ENCODE data around the gene SCUBE1. TPM values are rescaled to one million over a fixed set of nuclear protein-coding genes. Genes with fewer than 3 reads are reported as not detected.

The SCUBE1 gene
- total RNA-seq, 2 experiments from 2014 or later, result not detected

DNA sequence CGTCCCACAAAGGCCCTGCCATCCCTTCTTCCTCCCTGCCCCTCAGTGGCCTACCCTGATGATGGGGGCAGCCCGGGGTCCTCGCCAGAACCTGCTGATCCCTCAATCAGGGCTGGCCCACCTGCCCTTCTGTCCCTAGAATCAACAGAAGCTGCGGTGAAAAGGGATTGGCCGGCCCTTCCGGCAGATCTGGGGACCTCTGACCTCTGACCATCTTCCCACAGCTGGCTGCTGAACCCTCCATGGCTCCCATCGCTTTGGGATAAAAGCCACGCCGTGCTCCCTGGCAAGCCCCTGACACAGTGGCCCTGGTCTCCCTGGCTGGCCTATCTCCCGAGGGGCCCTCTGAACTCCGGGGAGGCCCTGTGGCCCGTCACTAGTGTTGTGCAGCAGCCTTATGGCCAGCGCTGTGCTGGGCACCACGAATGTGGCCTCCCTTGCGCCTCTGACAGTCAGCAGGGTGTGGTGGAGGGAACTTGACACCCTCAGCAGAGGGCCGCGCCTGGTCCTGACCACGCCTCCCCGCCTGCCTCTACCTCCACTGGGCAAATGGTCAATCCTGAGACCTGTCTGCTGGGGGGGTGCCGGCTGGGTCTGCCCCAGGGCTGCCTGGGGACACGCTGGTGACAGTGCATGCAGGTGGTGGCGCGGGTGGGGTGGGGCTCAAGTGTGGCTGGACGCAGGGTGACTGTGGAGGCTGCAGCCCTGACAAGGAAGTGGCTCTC, 98.2 kb downstream of the SCUBE1 start:
- Mint-ChIP-seq H3K27ac (no peak overlapping the region), H3K4me1 (ENCODE audit: low read depth) (no peaks in the 10 kb centered on the region)

DNA sequence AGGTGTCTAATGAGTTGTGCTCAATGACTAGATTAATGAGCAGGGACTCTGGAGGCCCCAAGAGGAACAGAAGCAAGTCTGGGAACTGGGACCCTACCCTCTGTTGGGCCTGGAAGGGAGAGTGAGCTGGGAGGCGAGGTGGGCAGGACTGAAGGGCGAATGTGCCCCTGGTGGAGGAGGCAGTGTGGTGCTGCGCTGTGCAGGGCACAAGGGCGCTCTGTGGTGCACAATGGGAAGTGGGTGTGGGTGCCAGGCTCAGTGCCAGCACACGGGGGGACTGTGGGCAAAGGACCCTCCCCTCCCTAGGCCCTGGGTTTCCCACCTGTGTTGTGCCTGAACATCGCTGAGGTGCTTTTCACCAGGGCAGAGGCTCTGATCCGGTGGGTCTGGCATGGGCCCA, 98.8 kb downstream of the SCUBE1 start:
- no peaks in the 10 kb centered on the region for H3K9me3 Mint-ChIP-seq
- POLR2A ChIA-PET, result no interaction called here
- no peaks in the 10 kb centered on the region for H3K27me3 Mint-ChIP-seq
- H3K4me3 Mint-ChIP-seq, result no peak overlapping the region
- DNase-seq, result no peak
- intact Hi-C loops (cut with micrococcal nuclease), result no loop called here
- H3K36me3 Mint-ChIP-seq, result no peaks in the 10 kb centered on the region
- H3K27ac Mint-ChIP-seq, result no peak overlapping the region
- CTCF ChIA-PET, result no interaction called here
- no peaks in the 10 kb centered on the region for H3K4me1 Mint-ChIP-seq (ENCODE audit: low read depth)

More for the DNA sequence above, 98.2 kb downstream of the SCUBE1 start:
- Mint-ChIP-seq H3K4me3 (no peak overlapping the region), H3K27me3 (no peaks in the 10 kb centered on the region), H3K9me3 (no peaks in the 10 kb centered on the region), H3K36me3 (no peaks in the 10 kb centered on the region)
- ChIA-PET CTCF (no interaction called here), POLR2A (no interaction called here)
- DNase-seq, result no peak
- intact Hi-C loops (cut with micrococcal nuclease), result no loop called here

DNA sequence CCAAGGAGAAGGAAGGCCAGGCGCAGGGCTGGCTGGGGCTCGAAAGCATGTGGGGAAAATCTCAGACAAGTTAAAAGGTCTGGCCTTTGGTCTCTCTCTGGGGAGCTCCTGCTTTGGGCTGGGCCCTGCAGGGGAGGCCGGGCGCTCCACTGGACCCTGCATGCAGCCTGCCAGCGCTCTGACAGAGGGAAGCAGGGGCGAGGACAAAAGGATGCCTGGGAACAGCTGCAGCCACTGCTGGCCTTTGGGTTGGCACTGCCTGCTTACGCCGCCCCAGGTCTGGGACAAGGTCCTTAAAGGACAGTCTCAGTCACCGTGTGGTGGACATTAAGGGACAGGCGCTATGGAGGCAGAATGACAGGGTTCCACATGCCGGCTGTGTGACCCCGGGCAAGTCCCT, 99.8 kb downstream of the SCUBE1 start:
- no peaks in the 10 kb centered on the region for H3K27me3 Mint-ChIP-seq
- intact Hi-C loops (cut with micrococcal nuclease), result no loop called here
- no peaks in the 10 kb centered on the region for H3K9me3 Mint-ChIP-seq
- ChIA-PET POLR2A (no interaction called here), CTCF (interaction anchor here (1.1 to 1.5 kb wide), 2 partner anchors 11 to 30 kb away, joined by 3 to 5 read pairs; no protein-coding TSS in a partner anchor)
- H3K27ac Mint-ChIP-seq, result no peak overlapping the region
- DNase-seq, result no peak
- H3K4me3 Mint-ChIP-seq, result no peak overlapping the region
- H3K4me1 Mint-ChIP-seq (ENCODE audit: low read depth), result no peaks in the 10 kb centered on the region
- H3K36me3 Mint-ChIP-seq, result no peaks in the 10 kb centered on the region

DNA sequence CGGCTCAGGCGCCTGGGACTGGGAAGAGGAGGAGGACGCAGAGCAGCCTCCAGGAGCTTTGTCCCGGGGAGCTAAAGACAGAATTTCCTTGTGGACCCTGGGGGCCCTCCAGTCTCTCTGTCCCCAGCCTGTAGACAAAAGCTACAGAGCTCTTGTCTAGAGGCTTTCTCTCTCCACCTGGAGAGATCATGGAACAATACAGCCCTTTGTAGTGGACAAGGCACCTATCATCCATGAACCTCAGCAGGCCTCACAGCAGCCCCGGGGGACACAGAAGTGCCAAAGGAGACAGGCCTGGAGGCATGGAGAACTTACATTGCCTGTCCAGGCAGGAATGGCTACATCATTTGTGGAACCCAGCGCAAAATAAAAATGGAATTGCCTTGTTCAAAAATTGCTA, 100.5 kb downstream of the SCUBE1 start:
- H3K4me3 Mint-ChIP-seq, result no peak overlapping the region
- ChIA-PET POLR2A (no interaction called here), CTCF (interaction anchor here (1.1 to 1.5 kb wide), 2 partner anchors 11 to 31 kb away, joined by 3 to 5 read pairs; no protein-coding TSS in a partner anchor)
- no peaks in the 10 kb centered on the region for H3K27me3 Mint-ChIP-seq
- H3K27ac Mint-ChIP-seq, result no peak overlapping the region
- no peaks in the 10 kb centered on the region for H3K4me1 Mint-ChIP-seq (ENCODE audit: low read depth)
- intact Hi-C loops (cut with micrococcal nuclease), result no loop called here
- no peaks in the 10 kb centered on the region for H3K36me3 Mint-ChIP-seq
- no peak for DNase-seq
- H3K9me3 Mint-ChIP-seq, result no peaks in the 10 kb centered on the region

DNA sequence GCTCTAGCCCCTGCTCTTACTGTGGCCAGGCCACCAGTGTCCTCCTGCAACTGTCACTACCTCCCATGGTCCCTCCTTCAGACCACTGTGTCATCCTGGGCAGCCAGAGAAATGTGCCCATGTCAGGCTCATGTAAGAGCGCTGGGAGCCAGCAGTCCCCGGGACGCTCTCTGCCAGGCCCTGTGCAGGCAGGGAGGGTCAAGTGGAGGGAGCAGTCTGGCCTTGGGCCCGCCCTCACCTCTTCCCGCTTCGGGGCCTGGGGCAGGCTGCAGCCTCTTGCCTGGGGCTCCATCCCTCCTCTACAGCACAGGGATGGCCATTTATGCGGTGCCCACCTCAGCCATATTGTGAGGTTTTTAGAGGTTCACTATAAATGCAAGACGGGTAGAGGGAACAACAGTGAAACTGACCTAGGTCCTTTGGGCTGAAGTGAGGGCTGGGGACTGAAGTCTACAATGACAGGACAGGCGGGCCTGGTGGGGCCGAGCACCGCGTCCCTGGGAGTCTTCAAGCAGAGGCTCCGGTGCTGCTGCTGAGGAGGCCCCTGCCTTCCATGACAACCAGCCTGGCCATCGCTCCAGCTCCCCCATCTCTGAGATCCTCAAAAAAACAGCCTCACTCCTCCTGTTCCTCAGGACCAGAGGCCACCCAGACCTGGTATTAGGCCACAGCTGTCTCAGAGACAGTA, 101.3 kb downstream of the SCUBE1 start:
- H3K27ac Mint-ChIP-seq, result no peak overlapping the region
- no peak for DNase-seq
- no peaks in the 10 kb centered on the region for H3K27me3 Mint-ChIP-seq
- no peaks in the 10 kb centered on the region for H3K36me3 Mint-ChIP-seq
- ChIA-PET POLR2A (no interaction called here), CTCF (no interaction called here)
- no peaks in the 10 kb centered on the region for H3K9me3 Mint-ChIP-seq
- no peaks in the 10 kb centered on the region for H3K4me1 Mint-ChIP-seq (ENCODE audit: low read depth)
- intact Hi-C loops (cut with micrococcal nuclease), result no loop called here
- no peak overlapping the region for H3K4me3 Mint-ChIP-seq

DNA sequence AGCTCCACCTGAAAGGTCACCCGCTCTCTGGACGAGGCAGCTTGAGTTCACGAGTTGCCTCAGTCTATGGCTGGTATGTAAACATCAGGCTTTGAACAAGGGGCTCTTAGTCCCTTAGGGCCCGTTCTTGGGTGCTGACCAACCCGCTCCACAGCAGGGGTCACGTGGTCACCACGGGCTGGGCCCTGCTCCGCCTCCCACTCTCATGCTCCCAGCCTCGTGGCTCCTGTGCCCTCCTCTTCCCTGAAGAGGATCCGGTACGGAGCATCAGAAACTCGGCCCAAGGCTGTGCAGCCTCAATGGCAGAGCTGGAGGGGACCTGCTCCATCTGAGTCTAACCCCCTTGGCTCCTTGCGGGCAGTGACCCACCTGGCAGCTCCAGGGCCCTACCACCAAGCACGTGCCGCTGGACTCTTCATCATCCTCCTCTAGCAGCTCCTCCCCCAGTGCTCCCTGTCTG, 102.0 kb downstream of the SCUBE1 start:
- no peak for DNase-seq
- no peaks in the 10 kb centered on the region for H3K4me1 Mint-ChIP-seq (ENCODE audit: low read depth)
- H3K27ac Mint-ChIP-seq, result no peak overlapping the region
- no peaks in the 10 kb centered on the region for H3K27me3 Mint-ChIP-seq
- ChIA-PET CTCF (no interaction called here), POLR2A (no interaction called here)
- no peaks in the 10 kb centered on the region for H3K36me3 Mint-ChIP-seq
- intact Hi-C loops (cut with micrococcal nuclease), result no loop called here
- H3K4me3 Mint-ChIP-seq, result no peak overlapping the region
- no peaks in the 10 kb centered on the region for H3K9me3 Mint-ChIP-seq

DNA sequence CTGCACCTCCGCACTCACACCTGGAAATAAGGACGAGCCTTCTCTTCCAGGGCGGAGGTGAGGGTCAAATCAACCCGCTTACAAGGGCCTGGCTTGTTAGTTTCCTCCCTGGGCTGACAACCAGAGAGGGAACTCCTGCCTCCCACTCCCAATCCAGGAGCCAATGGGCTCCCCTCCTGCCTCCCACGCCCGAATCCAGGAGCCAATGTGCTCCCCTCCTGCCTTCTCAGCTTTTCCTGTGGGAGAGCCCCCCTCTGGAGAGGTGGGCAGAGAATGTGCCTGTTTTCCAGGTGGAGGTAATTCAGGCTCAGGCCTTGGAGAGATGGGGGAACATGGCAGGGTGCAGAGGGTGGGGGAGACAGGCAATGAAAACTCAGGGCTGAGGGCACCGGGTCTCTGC, 102.6 kb downstream of the SCUBE1 start:
- Mint-ChIP-seq H3K27me3 (no peaks in the 10 kb centered on the region), H3K27ac (no peak overlapping the region), H3K36me3 (no peaks in the 10 kb centered on the region), H3K4me3 (no peak overlapping the region), H3K9me3 (no peaks in the 10 kb centered on the region), H3K4me1 (ENCODE audit: low read depth) (no peaks in the 10 kb centered on the region)
- POLR2A ChIA-PET, result no interaction called here
- DNase-seq, result no peak
- CTCF ChIA-PET, result no interaction called here
- intact Hi-C loops (cut with micrococcal nuclease), result no loop called here

DNA sequence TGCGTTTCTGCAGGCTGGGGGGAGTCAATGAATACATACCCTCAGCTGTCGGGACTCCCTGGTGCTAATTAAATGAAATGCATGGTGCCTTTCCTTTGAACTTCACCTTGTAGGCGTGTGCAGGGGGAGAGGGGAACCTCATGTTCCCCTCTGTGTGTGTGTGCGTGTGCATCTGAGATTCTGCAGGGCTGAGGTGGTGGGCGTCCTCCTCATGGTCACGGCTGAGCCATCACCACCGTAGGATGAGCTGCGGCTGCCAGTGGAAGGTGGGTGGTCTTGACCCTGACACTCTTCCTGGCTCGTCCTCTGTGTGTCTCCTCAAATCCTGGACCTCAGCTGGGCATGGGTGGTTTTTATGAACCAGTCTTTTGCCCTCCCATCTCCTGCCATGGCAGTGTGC, 103.2 kb downstream of the SCUBE1 start:
- POLR2A ChIA-PET, result no interaction called here
- no peaks in the 10 kb centered on the region for H3K9me3 Mint-ChIP-seq
- intact Hi-C loops (cut with micrococcal nuclease), result no loop called here
- CTCF ChIA-PET, result no interaction called here
- H3K4me1 Mint-ChIP-seq (ENCODE audit: low read depth), result no peaks in the 10 kb centered on the region
- no peak for DNase-seq
- no peak overlapping the region for H3K27ac Mint-ChIP-seq
- no peaks in the 10 kb centered on the region for H3K27me3 Mint-ChIP-seq
- no peaks in the 10 kb centered on the region for H3K36me3 Mint-ChIP-seq
- H3K4me3 Mint-ChIP-seq, result no peak overlapping the region

DNA sequence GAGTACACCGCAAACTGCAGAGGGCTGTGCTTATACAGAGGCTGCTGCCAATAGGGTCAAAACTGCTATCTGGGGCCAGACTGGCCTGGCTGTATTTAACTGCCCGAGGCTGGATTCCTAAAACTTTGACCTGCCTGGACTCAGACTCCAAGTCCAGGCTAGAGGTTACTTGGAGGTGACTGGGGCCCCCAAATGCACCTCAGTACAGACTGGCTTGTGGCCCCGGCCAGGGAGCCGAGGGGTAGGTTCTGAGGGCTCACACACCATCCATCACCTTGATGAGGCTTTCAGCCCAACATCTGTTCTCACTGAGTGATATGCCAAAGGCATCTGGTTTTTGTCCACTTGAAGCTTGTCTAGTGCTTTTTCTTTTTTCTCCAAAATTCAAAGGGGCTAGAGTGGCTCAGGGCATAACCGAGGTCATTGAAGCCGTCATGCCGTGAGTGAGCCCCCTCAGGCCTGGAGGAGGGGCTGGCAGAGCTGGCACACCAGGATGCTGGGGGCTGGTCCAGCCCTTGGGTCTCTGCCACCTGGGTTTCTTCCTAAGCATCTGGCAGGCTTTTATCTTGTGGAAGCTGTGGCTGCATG, 103.9 kb downstream of the SCUBE1 start:
- Mint-ChIP-seq H3K9me3 (no peaks in the 10 kb centered on the region), H3K4me1 (ENCODE audit: low read depth) (no peaks in the 10 kb centered on the region), H3K36me3 (no peaks in the 10 kb centered on the region), H3K4me3 (no peak overlapping the region), H3K27ac (no peak overlapping the region), H3K27me3 (no peaks in the 10 kb centered on the region)
- intact Hi-C loops (cut with micrococcal nuclease), result no loop called here
- POLR2A ChIA-PET, result no interaction called here
- CTCF ChIA-PET, result no interaction called here
- no peak for DNase-seq

DNA sequence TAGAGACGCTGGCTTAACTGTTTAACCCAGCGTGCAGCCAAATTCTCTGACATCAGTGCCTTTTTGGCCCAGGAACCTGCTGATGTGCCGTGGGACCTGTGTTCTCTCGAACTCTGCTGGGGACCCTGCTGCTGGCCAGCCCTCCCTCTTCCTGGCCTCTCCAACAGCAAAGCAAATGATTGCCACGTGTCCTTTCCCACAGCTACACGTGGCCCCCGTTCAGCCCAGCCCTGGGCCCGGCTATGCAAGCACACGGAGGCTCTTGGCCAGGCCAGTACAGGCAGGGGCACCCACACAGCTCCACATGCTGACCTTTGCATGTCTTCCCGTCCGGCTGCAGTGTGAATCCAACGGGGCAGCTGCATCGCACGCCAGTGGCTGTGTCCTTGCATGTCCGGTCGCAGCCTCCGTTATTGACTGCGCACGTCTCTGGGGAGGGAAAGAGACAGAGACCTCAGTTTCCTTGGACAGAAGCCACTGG, 104.6 kb downstream of the SCUBE1 start:
- no peaks in the 10 kb centered on the region for H3K9me3 Mint-ChIP-seq
- DNase-seq, result no peak
- ChIA-PET CTCF (no interaction called here), POLR2A (no interaction called here)
- no peaks in the 10 kb centered on the region for H3K27me3 Mint-ChIP-seq
- H3K27ac Mint-ChIP-seq, result no peak overlapping the region
- intact Hi-C loops (cut with micrococcal nuclease), result no loop called here
- H3K36me3 Mint-ChIP-seq, result no peaks in the 10 kb centered on the region
- no peaks in the 10 kb centered on the region for H3K4me1 Mint-ChIP-seq (ENCODE audit: low read depth)
- no peak overlapping the region for H3K4me3 Mint-ChIP-seq

DNA sequence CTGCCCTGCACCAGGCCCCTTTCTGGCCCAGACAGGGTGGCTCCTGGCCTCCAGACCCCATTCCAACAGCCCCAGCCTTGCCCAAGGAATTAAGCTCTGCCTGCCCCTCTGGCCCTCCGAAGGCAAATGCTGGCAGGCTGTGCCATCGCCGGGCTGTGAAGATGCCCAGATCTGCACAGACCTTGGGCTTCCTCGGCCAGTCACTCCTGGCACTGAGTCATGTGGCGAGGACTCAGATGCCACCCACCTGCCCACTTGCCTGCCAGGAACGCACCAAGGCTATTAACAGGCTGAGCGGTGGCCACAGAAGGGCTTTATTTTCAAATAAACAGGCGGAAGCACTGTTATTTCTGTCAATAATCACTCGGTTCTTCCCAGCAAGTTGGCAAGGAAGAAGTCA, 105.9 kb downstream of the SCUBE1 start:
- ChIA-PET CTCF (no interaction called here), POLR2A (no interaction called here)
- intact Hi-C loops (cut with micrococcal nuclease), result no loop called here
- no peaks in the 10 kb centered on the region for H3K27me3 Mint-ChIP-seq
- no peaks in the 10 kb centered on the region for H3K4me1 Mint-ChIP-seq (ENCODE audit: low read depth)
- no peak overlapping the region for H3K4me3 Mint-ChIP-seq
- no peaks in the 10 kb centered on the region for H3K36me3 Mint-ChIP-seq
- no peak overlapping the region for H3K27ac Mint-ChIP-seq
- no peak for DNase-seq
- no peaks in the 10 kb centered on the region for H3K9me3 Mint-ChIP-seq

DNA sequence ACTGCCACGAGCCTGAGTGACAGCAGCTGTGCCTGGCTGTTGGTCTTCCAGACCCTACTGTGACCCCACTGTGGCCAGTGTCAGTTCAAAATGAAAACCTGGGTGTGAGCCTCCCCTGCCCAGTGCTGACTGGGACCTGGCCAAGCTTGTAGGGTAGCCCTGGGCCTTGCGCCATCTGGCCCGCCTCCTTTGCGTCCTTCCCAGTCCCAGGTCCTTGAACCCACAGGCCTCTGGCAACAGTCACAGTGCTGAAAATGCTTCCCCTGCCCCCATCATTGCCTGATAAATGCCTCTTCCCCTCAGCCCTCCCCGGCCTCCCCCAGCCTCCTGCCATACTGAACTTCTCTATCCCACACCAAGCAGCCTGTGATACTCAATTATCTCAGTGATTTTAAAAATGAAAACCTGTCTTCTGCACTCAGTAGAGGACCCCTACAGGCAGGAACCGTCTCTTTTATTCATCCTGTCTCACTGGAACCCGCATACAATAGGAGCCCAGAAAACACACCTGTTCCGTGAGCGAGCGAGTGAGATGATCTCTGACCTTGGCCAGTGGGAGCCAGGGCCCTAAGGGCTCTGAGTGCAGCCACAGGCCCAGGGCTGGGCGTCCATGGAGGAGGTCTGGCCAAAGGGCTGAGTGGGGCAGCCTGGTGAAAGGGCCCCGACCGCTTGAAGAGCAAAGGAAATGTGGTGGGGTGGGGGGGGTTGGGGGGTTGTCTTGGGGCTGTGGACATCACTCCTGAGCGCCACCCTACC, 106.6 kb downstream of the SCUBE1 start:
- ChIA-PET CTCF (no interaction called here), POLR2A (no interaction called here)
- no peaks in the 10 kb centered on the region for H3K36me3 Mint-ChIP-seq
- no peak overlapping the region for H3K27ac Mint-ChIP-seq
- no peak for DNase-seq
- no peaks in the 10 kb centered on the region for H3K4me1 Mint-ChIP-seq (ENCODE audit: low read depth)
- intact Hi-C loops (cut with micrococcal nuclease), result no loop called here
- no peaks in the 10 kb centered on the region for H3K9me3 Mint-ChIP-seq
- no peak overlapping the region for H3K4me3 Mint-ChIP-seq
- no peaks in the 10 kb centered on the region for H3K27me3 Mint-ChIP-seq
